D721Med (cell line): ENCODE results near the gene SLC39A11.

ENCODE experiments used
- DNase-seq: peaks from one replicate; pipeline ENCODE4 v3.0.0; 2011; ENCODE audit warnings: low spot score; ENCODE audit not compliant: insufficient read length
- FAIRE-seq: peaks from 2 replicates; lab custom pipeline; 2011; peaks lifted over from hg19 to GRCh38; lab: Jason Lieb, UNC
- TF ChIP-seq, protein P1 (sequence below): IDR thresholded peaks from 2 replicates; pipeline ENCODE4 v1.5.1; 2012; ENCODE audit warnings: mild to moderate bottlenecking, control low read depth; ENCODE audit not compliant: insufficient read depth; ENCODE audit errors: missing control alignments

The SLC39A11 gene

DNA sequence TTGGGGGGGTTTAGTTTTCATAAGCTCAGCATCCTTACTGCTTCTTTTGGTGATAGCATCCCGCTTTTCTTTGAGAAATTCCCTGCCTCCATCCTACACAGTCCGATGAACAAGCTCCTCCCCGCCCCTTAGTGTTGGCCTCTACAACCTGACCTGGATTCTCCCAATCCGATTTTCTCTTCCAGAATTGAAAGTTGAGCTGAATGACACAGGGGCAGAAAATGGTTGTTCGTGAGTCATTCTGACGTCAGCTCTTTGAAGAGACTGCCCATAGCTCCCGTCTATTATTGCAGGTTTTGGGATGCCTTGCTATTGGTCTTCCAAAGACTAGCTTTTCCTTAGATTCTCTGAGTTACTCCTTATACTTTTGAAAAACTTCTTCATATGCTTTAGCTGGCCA lies 279.7 kb downstream of the SLC39A11 start:
- DNase-seq (no peak), FAIRE-seq (no peak)
- TF ChIP-seq, protein P1, sequence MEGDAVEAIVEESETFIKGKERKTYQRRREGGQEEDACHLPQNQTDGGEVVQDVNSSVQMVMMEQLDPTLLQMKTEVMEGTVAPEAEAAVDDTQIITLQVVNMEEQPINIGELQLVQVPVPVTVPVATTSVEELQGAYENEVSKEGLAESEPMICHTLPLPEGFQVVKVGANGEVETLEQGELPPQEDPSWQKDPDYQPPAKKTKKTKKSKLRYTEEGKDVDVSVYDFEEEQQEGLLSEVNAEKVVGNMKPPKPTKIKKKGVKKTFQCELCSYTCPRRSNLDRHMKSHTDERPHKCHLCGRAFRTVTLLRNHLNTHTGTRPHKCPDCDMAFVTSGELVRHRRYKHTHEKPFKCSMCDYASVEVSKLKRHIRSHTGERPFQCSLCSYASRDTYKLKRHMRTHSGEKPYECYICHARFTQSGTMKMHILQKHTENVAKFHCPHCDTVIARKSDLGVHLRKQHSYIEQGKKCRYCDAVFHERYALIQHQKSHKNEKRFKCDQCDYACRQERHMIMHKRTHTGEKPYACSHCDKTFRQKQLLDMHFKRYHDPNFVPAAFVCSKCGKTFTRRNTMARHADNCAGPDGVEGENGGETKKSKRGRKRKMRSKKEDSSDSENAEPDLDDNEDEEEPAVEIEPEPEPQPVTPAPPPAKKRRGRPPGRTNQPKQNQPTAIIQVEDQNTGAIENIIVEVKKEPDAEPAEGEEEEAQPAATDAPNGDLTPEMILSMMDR, result no peak

DNA sequence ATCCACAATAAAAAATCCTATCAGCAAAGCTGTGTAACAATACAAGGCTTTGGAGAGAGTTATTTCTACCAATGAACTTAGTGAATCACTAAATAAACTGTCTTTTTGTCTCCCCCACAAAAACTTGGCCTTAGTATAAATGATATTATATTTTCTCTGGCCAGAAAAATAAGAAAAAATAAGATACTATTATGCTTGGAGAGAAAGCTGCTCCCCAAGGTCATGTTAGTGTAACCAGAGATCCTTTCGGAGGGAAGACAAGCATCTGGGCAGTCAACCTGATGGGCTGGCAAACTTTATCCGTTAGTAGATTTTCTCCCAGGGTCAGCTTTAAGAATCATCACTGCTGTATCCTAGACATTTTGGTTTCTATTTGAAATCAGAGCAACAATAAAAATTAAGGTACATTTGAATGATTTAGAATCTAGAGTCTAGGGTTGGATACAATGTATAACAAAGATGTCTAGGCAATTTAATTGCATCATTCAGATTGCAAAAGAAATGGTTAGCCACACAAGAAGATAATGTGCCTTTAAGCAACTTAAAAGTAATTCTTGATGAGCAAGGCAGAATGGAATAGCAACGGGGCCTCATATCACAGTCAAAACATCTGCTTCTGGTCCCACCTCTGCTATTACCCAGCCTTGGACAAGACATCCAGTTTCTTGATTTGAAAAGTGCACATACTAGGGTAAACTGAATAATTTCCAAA lies 280.4 kb downstream of the SLC39A11 start:
- no peak for FAIRE-seq
- DNase-seq, result no peak
- TF ChIP-seq, protein P1, result no peak

DNA sequence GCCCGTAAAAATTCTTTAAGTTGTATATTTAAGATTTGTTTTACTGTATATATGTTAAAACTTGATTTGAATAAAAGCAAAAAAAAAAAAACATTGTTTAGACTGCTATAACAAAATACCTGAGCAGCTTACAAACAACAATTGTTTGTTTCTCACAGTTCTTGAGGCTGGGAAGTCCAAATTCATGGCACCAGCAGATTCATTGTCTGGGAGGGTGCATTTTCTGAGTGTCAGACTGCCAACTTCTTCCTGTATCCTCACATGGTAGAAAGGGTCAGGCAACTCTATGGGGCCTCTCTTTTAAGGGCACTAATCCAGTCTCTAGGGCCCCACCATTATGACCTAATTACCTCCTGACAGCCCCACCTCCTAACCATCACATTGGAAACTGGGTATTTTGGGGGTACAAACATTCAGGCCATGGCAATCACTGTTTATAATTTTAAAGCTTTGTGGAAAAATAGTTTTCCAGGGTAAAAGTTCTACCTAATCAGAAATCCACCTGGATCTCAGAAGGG lies 281.4 kb downstream of the SLC39A11 start:
- FAIRE-seq (no peak), DNase-seq (no peak)
- TF ChIP-seq, protein P1, result no peak

DNA sequence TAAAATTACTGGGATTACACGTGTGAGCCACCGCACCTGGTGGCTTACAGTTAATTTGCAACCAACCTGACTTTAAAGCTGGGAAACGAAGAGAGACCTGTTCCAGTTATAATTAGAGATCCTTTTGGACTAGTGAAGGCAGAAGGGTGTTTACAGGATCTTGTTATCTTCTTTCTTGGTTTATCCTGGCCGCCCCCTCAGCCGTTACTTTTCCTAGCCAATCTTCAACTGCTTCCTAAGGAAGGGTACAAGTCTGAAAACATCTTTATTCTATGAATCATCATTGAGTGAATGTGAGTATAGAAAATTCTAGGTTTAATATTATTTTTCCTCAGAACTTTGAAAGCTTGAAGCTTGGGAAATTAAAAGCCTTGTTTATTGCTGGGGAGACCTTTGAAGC lies 286.5 kb downstream of the SLC39A11 start:
- DNase-seq, result no peak
- FAIRE-seq, result no peak
- TF ChIP-seq, protein P1, result no peak

DNA sequence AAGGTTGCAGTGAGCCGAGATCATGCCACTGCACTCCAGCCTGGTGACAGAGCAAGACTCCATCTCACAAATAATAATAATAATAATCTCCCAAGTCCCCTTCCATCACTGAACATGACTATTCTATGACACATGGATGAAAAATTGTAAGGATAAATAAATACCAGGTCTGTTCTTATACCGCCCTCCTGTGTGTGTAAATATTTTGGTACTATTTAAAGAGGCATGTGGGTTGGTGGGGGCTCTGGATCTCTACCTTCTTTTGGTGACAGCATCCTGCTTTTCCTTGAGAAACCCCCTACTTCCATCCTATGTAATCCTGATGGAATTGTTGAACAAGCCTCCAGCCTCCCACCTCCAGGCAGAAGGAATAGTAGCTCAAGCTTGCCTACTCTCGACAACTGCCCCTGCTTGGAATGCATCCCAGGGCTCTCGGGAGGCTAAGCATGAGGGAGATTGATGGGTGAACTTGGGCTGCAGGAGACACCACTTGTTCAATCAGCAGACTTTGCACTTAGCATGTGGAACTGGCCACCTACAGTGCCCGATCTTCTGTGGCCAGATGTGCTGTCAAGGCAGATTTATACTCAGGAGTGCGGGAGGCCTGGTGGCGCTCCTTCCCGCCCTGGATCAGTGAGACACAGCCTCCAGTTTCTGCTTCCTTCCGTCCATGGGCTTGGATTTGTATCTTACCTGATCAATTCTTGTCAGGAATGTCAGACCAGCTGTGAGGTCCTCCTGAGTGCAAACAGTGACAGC lies 287.4 kb downstream of the SLC39A11 start:
- DNase-seq (no peak), FAIRE-seq (no peak)
- TF ChIP-seq, protein P1, result no peak

DNA sequence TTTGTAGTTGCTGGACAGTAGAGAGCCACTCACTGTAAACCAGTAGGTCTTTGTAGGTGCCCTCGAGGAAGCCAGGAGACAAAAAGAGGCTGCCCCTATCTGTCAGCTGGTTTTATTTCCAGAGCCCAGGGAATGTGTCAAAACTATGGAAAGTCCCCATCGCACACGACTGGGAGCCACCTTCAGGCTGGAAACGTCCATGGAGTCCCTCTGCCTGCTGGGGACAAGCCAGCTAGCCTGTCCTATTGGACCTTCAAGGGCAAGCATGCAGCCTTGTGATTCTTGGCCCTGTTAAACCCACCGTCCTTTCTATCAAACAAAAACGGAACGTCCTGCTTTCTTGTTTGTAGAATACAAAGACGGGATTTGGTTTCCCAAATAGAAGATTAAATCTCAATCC lies 289.8 kb downstream of the SLC39A11 start:
- TF ChIP-seq, protein P1, result no peak
- DNase-seq, result no peak
- no peak for FAIRE-seq

DNA sequence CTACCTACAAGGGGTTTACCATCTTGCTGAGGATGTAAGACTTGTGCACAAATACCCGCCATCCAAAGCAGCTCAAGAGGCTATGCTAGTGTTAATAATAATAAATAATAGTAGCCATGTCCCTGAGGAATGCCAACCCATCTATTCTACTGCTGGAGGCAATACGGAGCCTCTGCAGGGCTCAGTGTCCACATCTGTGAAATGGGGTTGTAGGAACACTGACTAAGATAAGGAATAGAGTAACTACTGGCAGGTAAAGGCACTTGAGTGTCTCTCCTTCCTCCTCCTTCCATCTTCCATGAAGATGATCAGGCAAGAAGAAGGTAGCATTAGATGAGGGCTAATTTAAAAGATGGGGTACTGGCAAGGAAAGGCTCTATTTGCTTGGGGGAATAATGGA lies 295.3 kb downstream of the SLC39A11 start:
- DNase-seq (no peak), FAIRE-seq (no peak)
- TF ChIP-seq, protein P1, result no peak
